ENCODE data around the gene LGR4.

GRCh38 chr11:27404427-27404826 lies 68.2 kb downstream of the LGR4 start:
- TF ChIP-seq YY1 (IDR thresholded peaks at IDR 0.05; ENCODE audit: insufficient read depth, insufficient read length) (no peak), SUZ12 (IDR thresholded peaks at IDR 0.05; ENCODE audit: extremely low read depth, insufficient read depth, insufficient read length) (no peak), ZNF274 (IDR thresholded peaks at IDR 0.05; ENCODE audit: low read depth, low read length) (no peak)
